Mesendoderm (in vitro differentiated cells): ENCODE data around the gene IKBKG.
"Not testable (repeated sequence)": the region's sequence is repeated elsewhere in the genome, so short reads cannot be mapped to it uniquely, and the experiment has no call there.

Experiments
- DNase-seq: peaks from one replicate; pipeline ENCODE4 v3.0.0; 2013
- H2AK5ac ChIP-seq: 2 replicates; pipeline ENCODE4 v1.6.1; 2013; ENCODE audit warnings: low read length, inconsistent platforms
- H2BK120ac ChIP-seq: 2 replicates; pipeline ENCODE4 v1.6.1; 2013; ENCODE audit warnings: low read depth, mild to moderate bottlenecking, low read length, moderate library complexity, mixed read lengths
- H2BK15ac ChIP-seq: replicated peaks from 2 replicates; pipeline ENCODE4 v1.6.1; 2013; ENCODE audit warnings: low read depth, mild to moderate bottlenecking, moderate library complexity
- H2BK5ac ChIP-seq: 2 replicates; pipeline ENCODE4 v1.6.1; 2013; ENCODE audit warnings: low read length, inconsistent platforms
- H3K18ac ChIP-seq: 2 replicates; pipeline ENCODE4 v1.6.1; 2013; ENCODE audit warnings: mild to moderate bottlenecking, low read length, mixed read lengths
- H3K23ac ChIP-seq: one replicate; pipeline ENCODE4 v1.6.1; 2013; ENCODE audit warnings: low read length
- H3K27ac ChIP-seq: 2 replicates; pipeline ENCODE4 v1.5.1; 2013; ENCODE audit warnings: low read depth, mild to moderate bottlenecking, inconsistent platforms, low read length, moderate library complexity
- H3K27me3 ChIP-seq: 2 replicates; pipeline ENCODE4 v1.6.1; 2013; ENCODE audit warnings: low read length, control low read depth, mild to moderate bottlenecking, inconsistent platforms; ENCODE audit not compliant: insufficient read depth, poor library complexity
- H3K36me3 ChIP-seq: 2 replicates; pipeline ENCODE4 v1.6.1; 2013; ENCODE audit warnings: low read length, inconsistent platforms; ENCODE audit not compliant: control insufficient read depth, insufficient read depth
- H3K4ac ChIP-seq: one replicate; pipeline ENCODE4 v1.6.1; 2013; ENCODE audit warnings: low read depth, mild to moderate bottlenecking, low read length, moderate library complexity
- H3K4me1 ChIP-seq: 2 replicates; pipeline ENCODE4 v1.6.1; 2013; ENCODE audit warnings: low read depth, low read length, inconsistent platforms; ENCODE audit not compliant: control insufficient read depth
- H3K4me2 ChIP-seq: 2 replicates; pipeline ENCODE4 v1.6.1; 2013; ENCODE audit warnings: low read length
- H3K4me3 ChIP-seq: 2 replicates; pipeline ENCODE4 v1.5.1; 2013; ENCODE audit warnings: mild to moderate bottlenecking, low read length
- H3K56ac ChIP-seq: one replicate; pipeline ENCODE4 v1.6.1; 2013; ENCODE audit warnings: low read length
- H3K79me1 ChIP-seq: 2 replicates; pipeline ENCODE4 v1.6.1; 2013; ENCODE audit warnings: low read length, inconsistent platforms
- H3K79me2 ChIP-seq: 2 replicates; pipeline ENCODE4 v1.6.1; 2013; ENCODE audit warnings: mild to moderate bottlenecking, low read length; ENCODE audit not compliant: control insufficient read depth, insufficient read depth
- H3K9ac ChIP-seq: 2 replicates; pipeline ENCODE4 v1.6.1; 2013; ENCODE audit warnings: low read length, inconsistent platforms
- H4K5ac ChIP-seq: one replicate; pipeline ENCODE4 v1.6.1; 2013; ENCODE audit warnings: low read length
- H4K8ac ChIP-seq: one replicate; pipeline ENCODE4 v1.6.1; 2013; ENCODE audit warnings: low read depth, mild to moderate bottlenecking, control low read depth, low read length, moderate library complexity
- WGBS: extraction: QIAGEN DNeasy Blood & Tissue Kit; methylation state at CpG from one replicate; pipeline ENCODE4 v1.1.7; 2013; ENCODE audit warnings: low lambda C conversion rate, missing lambda C conversion rate; ENCODE audit not compliant: insufficient coverage; ENCODE audit errors: extremely low coverage; 5-methylcytosine and 5-hydroxymethylcytosine counted together

The IKBKG gene

GRCh38 chrX:154607370-154607769, 60.0 kb downstream of the IKBKG start:
- Histone ChIP-seq H4K5ac (no peak overlapping the region), H3K27me3 (no peaks in the 10 kb centered on the region), H3K56ac (no peak overlapping the region), H3K18ac (no peak overlapping the region), H2BK5ac (no peak overlapping the region), H2BK120ac (no peak overlapping the region), H3K4me2 (no peak overlapping the region), H2AK5ac (no peak overlapping the region), H2BK15ac (no peak overlapping the region), H3K79me2 (no peaks in the 10 kb centered on the region), H3K4ac (no peak overlapping the region), H3K79me1 (no peaks in the 10 kb centered on the region), H3K4me1 (no peaks in the 10 kb centered on the region), H3K36me3 (no peaks in the 10 kb centered on the region), H4K8ac (no peak overlapping the region), H3K23ac (no peak overlapping the region), H3K27ac (no peak overlapping the region), H3K4me3 (no peak overlapping the region), H3K9ac (no peak overlapping the region)
- no peak for DNase-seq
- no CpG with 5 or more reads among the region's 6 CpGs for WGBS

DNA sequence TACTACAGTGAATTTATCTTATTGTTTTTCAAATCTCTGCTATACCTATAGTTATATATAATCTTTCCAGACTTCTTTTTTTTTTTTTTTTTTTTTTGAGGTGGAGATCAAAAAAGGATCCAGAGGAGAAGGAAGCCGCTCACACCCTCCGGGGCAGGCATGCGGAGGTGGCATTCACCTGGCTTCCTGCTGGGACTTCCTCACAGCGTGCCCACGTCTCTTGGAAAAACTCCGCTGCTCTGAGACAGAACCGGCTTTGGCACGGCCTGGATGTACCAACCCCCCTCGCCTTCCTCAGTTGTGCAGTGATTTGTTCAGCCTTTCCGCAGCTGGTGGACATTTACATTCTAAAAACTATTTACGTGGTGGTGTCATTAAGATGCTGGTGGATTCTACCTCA, 60.6 kb downstream of the IKBKG start:
- H3K27ac ChIP-seq, H3K9ac ChIP-seq, H3K79me1 ChIP-seq, H3K79me2 ChIP-seq, H4K5ac ChIP-seq, H3K18ac ChIP-seq, H3K4me1 ChIP-seq, H3K27me3 ChIP-seq, H2BK15ac ChIP-seq, H2AK5ac ChIP-seq, H3K4me2 ChIP-seq, H3K4me3 ChIP-seq, H2BK5ac ChIP-seq, H4K8ac ChIP-seq, H3K36me3 ChIP-seq, H3K56ac ChIP-seq, DNase-seq, H2BK120ac ChIP-seq, H3K23ac ChIP-seq, H3K4ac ChIP-seq: not testable (repeated sequence)
- WGBS = no CpG with 5 or more reads among the region's 11 CpGs

- not testable (repeated sequence) for H2BK15ac ChIP-seq, H3K9ac ChIP-seq, H4K8ac ChIP-seq, H3K4me3 ChIP-seq, H3K56ac ChIP-seq, H4K5ac ChIP-seq, H2BK5ac ChIP-seq, H3K23ac ChIP-seq, H3K36me3 ChIP-seq, H3K27me3 ChIP-seq, H2BK120ac ChIP-seq, H3K18ac ChIP-seq, H3K4me2 ChIP-seq, H3K4me1 ChIP-seq, H3K4ac ChIP-seq, H2AK5ac ChIP-seq, H3K79me2 ChIP-seq, H3K27ac ChIP-seq, DNase-seq, H3K79me1 ChIP-seq
- no CpG with 5 or more reads among the region's 12 CpGs for WGBS
Observed at GRCh38 chrX:154608823-154609222, 61.4 kb downstream of the IKBKG start.

DNA sequence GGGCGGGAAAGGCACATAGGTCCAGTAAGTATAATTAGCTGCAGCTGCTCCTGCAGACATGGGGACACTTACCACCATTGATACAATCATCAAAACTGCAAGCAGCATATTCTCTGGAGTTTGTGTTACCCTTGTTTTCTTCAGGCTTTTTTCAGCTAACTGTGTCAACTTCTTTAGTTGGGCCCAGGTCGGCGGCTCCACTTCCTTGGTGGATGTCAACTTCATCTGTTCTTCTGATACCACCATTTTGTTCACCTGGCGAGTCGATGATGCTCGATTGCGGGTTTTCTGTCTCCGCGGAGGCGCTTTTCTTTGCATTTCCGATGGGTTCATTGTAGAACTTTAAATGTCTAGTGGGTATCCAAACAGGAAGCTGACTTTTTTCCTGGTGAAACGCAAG, 63.7 kb downstream of the IKBKG start:
- not testable (repeated sequence) for H3K56ac ChIP-seq, H2BK5ac ChIP-seq, H3K27me3 ChIP-seq, H4K5ac ChIP-seq, H3K9ac ChIP-seq, H3K23ac ChIP-seq, H3K36me3 ChIP-seq, H3K4me2 ChIP-seq, DNase-seq, H4K8ac ChIP-seq, H3K79me1 ChIP-seq, H3K4ac ChIP-seq, H3K18ac ChIP-seq, H2BK15ac ChIP-seq, H3K4me1 ChIP-seq, H3K27ac ChIP-seq, H3K4me3 ChIP-seq, H2BK120ac ChIP-seq, H2AK5ac ChIP-seq, H3K79me2 ChIP-seq
- WGBS = no CpG with 5 or more reads among the region's 12 CpGs

- H3K9ac ChIP-seq, H3K36me3 ChIP-seq: not testable (repeated sequence)
Observed at GRCh38 chrX:154613586-154613985, 66.2 kb downstream of the IKBKG start.

More at GRCh38 chrX:154613586-154613985, 66.2 kb downstream of the IKBKG start:
- not testable (repeated sequence) for H4K5ac ChIP-seq, H3K4me1 ChIP-seq, H2BK5ac ChIP-seq, DNase-seq, H3K4me3 ChIP-seq, H3K23ac ChIP-seq, H3K79me2 ChIP-seq, H2AK5ac ChIP-seq, H2BK15ac ChIP-seq, H3K27me3 ChIP-seq, H2BK120ac ChIP-seq, H3K18ac ChIP-seq, H3K79me1 ChIP-seq, H4K8ac ChIP-seq, H3K4ac ChIP-seq, H3K56ac ChIP-seq, H3K4me2 ChIP-seq, H3K27ac ChIP-seq
- WGBS = no CpG with 5 or more reads among the region's 12 CpGs
